ENCODE data around the gene TMEM178B. TPM values are rescaled to one million over a fixed set of nuclear protein-coding genes. Genes with fewer than 3 reads are reported as not detected.

TMEM178B gene
- polyA plus RNA-seq, 1 donor (not counting 4 experiments of a cell fraction or from before 2014, with no cell fraction given) = not detected

- H3K4me2 ChIP-seq (ENCODE audit: control insufficient read depth, extremely low read depth, insufficient read depth, low read depth, low read length) = no peak overlapping the region
- no peaks in the 10 kb centered on the region for H3K4me1 ChIP-seq (ENCODE audit: control insufficient read depth, extremely low read depth, insufficient read depth, low read length)
- FAIRE-seq = no peak
- no peak overlapping the region for H3K4me3 ChIP-seq (ENCODE audit: control insufficient read depth in 2 of 3, extremely low read depth in 1 of 3, insufficient read depth in 2 of 3, low read depth in 1 of 3, low read length in 3 of 3)
- no peaks in the 10 kb centered on the region for H3K9me3 ChIP-seq (ENCODE audit: control insufficient read depth, low read depth, low read length)
- H3K27ac ChIP-seq (ENCODE audit: control insufficient read depth, insufficient read depth, low read length) = no peak overlapping the region
- H3K9me1 ChIP-seq (ENCODE audit: control insufficient read depth, extremely low read depth, insufficient read depth, low read length) = no peaks in the 10 kb centered on the region
- no peak for DNase-seq (ENCODE audit: low read depth, low spot score)
- H2AFZ ChIP-seq (ENCODE audit: control insufficient read depth, low read length) = no peak overlapping the region
- dilution Hi-C loops (cut with MboI; ENCODE audit: extremely low pct_ligation_motif_present, low sequenced_read_pairs) = no loop called here
- H3K36me3 ChIP-seq (ENCODE audit: control insufficient read depth in 2 of 2, extremely low read depth in 1 of 2, insufficient read depth in 2 of 2, low read length in 2 of 2) = no peaks in the 10 kb centered on the region
- H4K20me1 ChIP-seq (ENCODE audit: control insufficient read depth, extremely low read depth, insufficient read depth, low read length) = no peaks in the 10 kb centered on the region
- no peak overlapping the region for H3K9ac ChIP-seq (ENCODE audit: control insufficient read depth, extremely low read depth, insufficient read depth, low read length)
- TF ChIP-seq EZH2 (IDR thresholded peaks at IDR 0.05; ENCODE audit: low read length) = no peak
- TF ChIP-seq, protein P1, sequence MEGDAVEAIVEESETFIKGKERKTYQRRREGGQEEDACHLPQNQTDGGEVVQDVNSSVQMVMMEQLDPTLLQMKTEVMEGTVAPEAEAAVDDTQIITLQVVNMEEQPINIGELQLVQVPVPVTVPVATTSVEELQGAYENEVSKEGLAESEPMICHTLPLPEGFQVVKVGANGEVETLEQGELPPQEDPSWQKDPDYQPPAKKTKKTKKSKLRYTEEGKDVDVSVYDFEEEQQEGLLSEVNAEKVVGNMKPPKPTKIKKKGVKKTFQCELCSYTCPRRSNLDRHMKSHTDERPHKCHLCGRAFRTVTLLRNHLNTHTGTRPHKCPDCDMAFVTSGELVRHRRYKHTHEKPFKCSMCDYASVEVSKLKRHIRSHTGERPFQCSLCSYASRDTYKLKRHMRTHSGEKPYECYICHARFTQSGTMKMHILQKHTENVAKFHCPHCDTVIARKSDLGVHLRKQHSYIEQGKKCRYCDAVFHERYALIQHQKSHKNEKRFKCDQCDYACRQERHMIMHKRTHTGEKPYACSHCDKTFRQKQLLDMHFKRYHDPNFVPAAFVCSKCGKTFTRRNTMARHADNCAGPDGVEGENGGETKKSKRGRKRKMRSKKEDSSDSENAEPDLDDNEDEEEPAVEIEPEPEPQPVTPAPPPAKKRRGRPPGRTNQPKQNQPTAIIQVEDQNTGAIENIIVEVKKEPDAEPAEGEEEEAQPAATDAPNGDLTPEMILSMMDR (optimal IDR thresholded peaks at IDR 0.05 in 1 of 3, IDR thresholded peaks at IDR 0.05 in 1 of 3, conservative IDR thresholded peaks at IDR 0.05 in 1 of 3; ENCODE audit: extremely low read depth in 1 of 3, insufficient read depth in 2 of 3, low read length in 3 of 3) = no peak
- H3K79me2 ChIP-seq (ENCODE audit: control insufficient read depth, insufficient read depth, low read length) = no peaks in the 10 kb centered on the region
- no peaks in the 10 kb centered on the region for H3K27me3 ChIP-seq (ENCODE audit: control insufficient read depth, extremely low read depth, insufficient read depth, low read length)
These were observed 135.6 kb downstream of the TMEM178B start for GRCh38 chr7:141209454-141209853.

DNA sequence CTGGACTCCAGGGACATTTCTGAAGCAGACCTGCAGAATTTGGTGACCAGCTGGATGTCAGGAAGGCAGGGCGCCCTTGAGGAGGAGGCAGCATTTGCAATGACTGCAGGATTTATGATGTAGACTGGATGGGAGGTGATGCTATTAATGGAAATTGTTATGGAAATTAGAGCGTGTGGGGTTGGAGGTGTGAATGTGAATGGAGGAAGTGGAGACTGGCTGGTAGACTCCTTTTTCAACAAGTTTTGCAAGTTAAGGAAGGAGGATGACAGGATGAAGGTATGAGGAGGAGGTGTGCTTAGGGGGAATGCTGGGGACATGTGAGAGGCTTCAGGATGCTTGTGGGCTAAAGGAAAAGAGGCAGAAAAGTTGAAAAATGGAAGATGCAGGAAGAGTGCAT is 137.0 kb downstream of the TMEM178B start:
- H3K79me2 ChIP-seq (ENCODE audit: control insufficient read depth, insufficient read depth, low read length) = no peaks in the 10 kb centered on the region

More for the DNA sequence above, 137.0 kb downstream of the TMEM178B start:
- H2AFZ ChIP-seq (ENCODE audit: control insufficient read depth, low read length) = no peak overlapping the region
- no peaks in the 10 kb centered on the region for H4K20me1 ChIP-seq (ENCODE audit: control insufficient read depth, extremely low read depth, insufficient read depth, low read length)
- H3K9me3 ChIP-seq (ENCODE audit: control insufficient read depth, low read depth, low read length) = no peaks in the 10 kb centered on the region
- no peak overlapping the region for H3K4me3 ChIP-seq (ENCODE audit: control insufficient read depth in 2 of 3, extremely low read depth in 1 of 3, insufficient read depth in 2 of 3, low read depth in 1 of 3, low read length in 3 of 3)
- no peaks in the 10 kb centered on the region for H3K27me3 ChIP-seq (ENCODE audit: control insufficient read depth, extremely low read depth, insufficient read depth, low read length)
- no peak overlapping the region for H3K27ac ChIP-seq (ENCODE audit: control insufficient read depth, insufficient read depth, low read length)
- H3K9me1 ChIP-seq (ENCODE audit: control insufficient read depth, extremely low read depth, insufficient read depth, low read length) = no peaks in the 10 kb centered on the region
- no peaks in the 10 kb centered on the region for H3K4me1 ChIP-seq (ENCODE audit: control insufficient read depth, extremely low read depth, insufficient read depth, low read length)
- H3K36me3 ChIP-seq (ENCODE audit: control insufficient read depth in 2 of 2, extremely low read depth in 1 of 2, insufficient read depth in 2 of 2, low read length in 2 of 2) = no peaks in the 10 kb centered on the region
- H3K4me2 ChIP-seq (ENCODE audit: control insufficient read depth, extremely low read depth, insufficient read depth, low read depth, low read length) = no peak overlapping the region
- no peak overlapping the region for H3K9ac ChIP-seq (ENCODE audit: control insufficient read depth, extremely low read depth, insufficient read depth, low read length)
- DNase-seq (ENCODE audit: low read depth, low spot score) = no peak
- no peak for FAIRE-seq
- no peak for TF ChIP-seq EZH2 (IDR thresholded peaks at IDR 0.05; ENCODE audit: low read length)
- TF ChIP-seq, protein P1 (optimal IDR thresholded peaks at IDR 0.05 in 1 of 3, IDR thresholded peaks at IDR 0.05 in 1 of 3, conservative IDR thresholded peaks at IDR 0.05 in 1 of 3; ENCODE audit: extremely low read depth in 1 of 3, insufficient read depth in 2 of 3, low read length in 3 of 3) = no peak
- dilution Hi-C loops (cut with MboI; ENCODE audit: extremely low pct_ligation_motif_present, low sequenced_read_pairs) = no loop called here
